NB4 (cell line): ENCODE measurements around the gene POT1.

Experiments used
- CTCF ChIP-seq: IDR thresholded peaks from one replicate; pipeline ENCODE4 v1.5.1; 2012; ENCODE audit warnings: low read depth, low read length
- MAX ChIP-seq: IDR thresholded peaks from 2 replicates; pipeline ENCODE4 v1.6.1; 2011; ENCODE audit warnings: low read depth, low read length
- MYC ChIP-seq: IDR thresholded peaks from 2 replicates; pipeline ENCODE4 v1.6.1; 2011; ENCODE audit warnings: low read depth, low read length
- POLR2A ChIP-seq: IDR thresholded peaks from 2 replicates; pipeline ENCODE4 v1.6.1; 2011; ENCODE audit warnings: mild to moderate bottlenecking; ENCODE audit not compliant: insufficient read length; ENCODE audit errors: extremely low read depth

GRCh38 chr7:124887247-124887646, 42.4 kb downstream of the POT1 start:
- TF ChIP-seq CTCF (no peak), MAX (no peak), POLR2A (no peak), MYC (no peak)
